Nephron progenitor cell (in vitro differentiated cells): ENCODE data around the gene ZNF580.
A peak's percentile ranks its signal among the peaks of the same experiment; 100 is the strongest.

Experiments
- DNase-seq: peaks from one replicate; pipeline ENCODE4 v3.0.0; 2021
- H3K27ac Mint-ChIP-seq: 2 replicates; pipeline ENCODE4 v1.8.0; 2021; ENCODE audit warnings: mild to moderate bottlenecking, moderate library complexity, mixed read lengths
- H3K27me3 Mint-ChIP-seq: 2 replicates; pipeline ENCODE4 v1.8.0; 2021; ENCODE audit warnings: mild to moderate bottlenecking, low read depth, mixed read lengths; ENCODE audit not compliant: poor library complexity
- H3K36me3 Mint-ChIP-seq: 2 replicates; pipeline ENCODE4 v1.8.0; 2021; ENCODE audit warnings: low read depth, mixed read lengths
- H3K4me1 Mint-ChIP-seq: 2 replicates; pipeline ENCODE4 v1.8.0; 2021; ENCODE audit warnings: mixed read lengths
- H3K4me3 Mint-ChIP-seq: 2 replicates; pipeline ENCODE4 v1.8.0; 2021; ENCODE audit warnings: mild to moderate bottlenecking, moderate library complexity, mixed read lengths
- H3K9me3 Mint-ChIP-seq: 2 replicates; pipeline ENCODE4 v1.8.0; 2021; ENCODE audit warnings: mild to moderate bottlenecking, moderate library complexity, mixed read lengths
- TF ChIP-seq, protein P1 (sequence below): fragments of 200-600 bp; sonication (generic); IDR thresholded peaks from 2 replicates; pipeline ENCODE4 v1.5.0; 2021; ENCODE audit warnings: antibody characterized with exemption

ZNF580 gene

DNA sequence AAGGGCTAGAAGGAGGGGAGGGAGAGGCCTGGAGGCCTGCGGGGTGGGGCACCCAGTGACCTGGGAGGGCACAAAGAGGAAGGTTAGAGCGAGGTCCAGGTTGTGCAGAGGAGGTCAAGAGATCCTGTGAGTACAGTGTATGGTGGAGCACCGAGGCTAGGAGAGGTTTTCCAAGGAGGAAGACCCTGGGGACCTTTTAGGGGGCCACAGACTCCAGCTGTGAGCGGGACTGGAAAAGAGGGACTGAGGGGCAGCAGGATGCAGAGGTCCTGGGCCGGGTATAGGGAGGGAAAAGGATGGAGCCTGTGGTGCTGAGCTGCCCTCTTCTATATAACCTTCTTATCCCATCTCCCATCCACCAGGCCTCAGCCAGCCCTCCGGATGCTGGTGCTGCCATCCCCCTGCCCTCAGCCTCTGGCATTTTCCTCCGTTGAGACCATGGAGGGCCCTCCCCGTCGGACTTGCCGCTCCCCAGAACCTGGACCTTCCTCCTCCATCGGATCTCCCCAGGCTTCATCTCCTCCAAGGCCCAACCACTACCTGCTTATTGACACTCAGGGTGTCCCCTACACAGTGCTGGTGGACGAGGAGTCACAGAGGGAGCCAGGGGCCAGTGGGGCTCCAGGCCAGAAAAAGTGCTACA is 3.5 kb downstream of the ZNF580 start:
- H3K4me1 Mint-ChIP-seq, result peaks cover 62% of the 10 kb centered on the region

DNA sequence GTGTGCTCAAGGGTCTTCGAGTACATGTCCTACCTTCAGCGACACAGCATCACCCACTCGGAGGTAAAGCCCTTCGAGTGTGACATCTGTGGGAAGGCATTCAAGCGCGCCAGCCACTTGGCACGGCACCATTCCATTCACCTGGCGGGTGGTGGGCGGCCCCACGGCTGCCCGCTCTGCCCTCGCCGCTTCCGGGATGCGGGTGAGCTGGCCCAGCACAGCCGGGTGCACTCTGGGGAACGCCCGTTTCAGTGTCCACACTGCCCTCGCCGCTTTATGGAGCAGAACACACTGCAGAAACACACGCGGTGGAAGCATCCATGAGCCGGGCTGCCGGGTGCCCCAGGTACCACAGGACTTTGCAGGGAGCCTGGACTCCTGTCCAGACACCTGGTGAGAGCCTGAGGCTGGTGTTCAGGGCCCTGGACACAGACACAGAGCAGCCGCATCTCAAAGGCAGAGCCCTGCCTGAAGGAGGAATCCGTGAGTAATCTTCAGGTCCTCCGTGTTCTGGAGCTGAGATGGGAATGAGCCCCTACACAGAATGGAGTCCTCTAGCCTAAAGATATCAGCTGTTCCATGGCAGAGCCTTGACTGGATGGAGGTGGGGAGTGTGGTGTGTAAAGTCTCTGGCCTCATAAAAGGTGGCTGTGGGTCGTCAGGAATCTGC is 4.2 kb downstream of the ZNF580 start:
- Mint-ChIP-seq H3K27me3 (no peaks in the 10 kb centered on the region), H3K9me3 (no peaks in the 10 kb centered on the region), H3K4me1 (peaks cover 67% of the 10 kb centered on the region), H3K27ac (peak overlapping the region; percentile 81), H3K36me3 (peaks cover 13% of the 10 kb centered on the region), H3K4me3 (peak overlapping the region; percentile 89)
- TF ChIP-seq, protein P1, sequence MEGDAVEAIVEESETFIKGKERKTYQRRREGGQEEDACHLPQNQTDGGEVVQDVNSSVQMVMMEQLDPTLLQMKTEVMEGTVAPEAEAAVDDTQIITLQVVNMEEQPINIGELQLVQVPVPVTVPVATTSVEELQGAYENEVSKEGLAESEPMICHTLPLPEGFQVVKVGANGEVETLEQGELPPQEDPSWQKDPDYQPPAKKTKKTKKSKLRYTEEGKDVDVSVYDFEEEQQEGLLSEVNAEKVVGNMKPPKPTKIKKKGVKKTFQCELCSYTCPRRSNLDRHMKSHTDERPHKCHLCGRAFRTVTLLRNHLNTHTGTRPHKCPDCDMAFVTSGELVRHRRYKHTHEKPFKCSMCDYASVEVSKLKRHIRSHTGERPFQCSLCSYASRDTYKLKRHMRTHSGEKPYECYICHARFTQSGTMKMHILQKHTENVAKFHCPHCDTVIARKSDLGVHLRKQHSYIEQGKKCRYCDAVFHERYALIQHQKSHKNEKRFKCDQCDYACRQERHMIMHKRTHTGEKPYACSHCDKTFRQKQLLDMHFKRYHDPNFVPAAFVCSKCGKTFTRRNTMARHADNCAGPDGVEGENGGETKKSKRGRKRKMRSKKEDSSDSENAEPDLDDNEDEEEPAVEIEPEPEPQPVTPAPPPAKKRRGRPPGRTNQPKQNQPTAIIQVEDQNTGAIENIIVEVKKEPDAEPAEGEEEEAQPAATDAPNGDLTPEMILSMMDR, result no peak
- DNase-seq, result no peak

More for the DNA sequence above, 3.5 kb downstream of the ZNF580 start:
- peak overlapping the region; percentile 89 for H3K4me3 Mint-ChIP-seq
- DNase-seq, result no peak
- H3K9me3 Mint-ChIP-seq, result no peaks in the 10 kb centered on the region
- no peaks in the 10 kb centered on the region for H3K27me3 Mint-ChIP-seq
- TF ChIP-seq, protein P1, result no peak
- H3K36me3 Mint-ChIP-seq, result peaks cover 13% of the 10 kb centered on the region
- H3K27ac Mint-ChIP-seq, result peak overlapping the region; percentile 79

GRCh38 chr19:55645512-55645881 is 4.7 kb downstream of the ZNF580 start:
- H3K27ac Mint-ChIP-seq, result no peak overlapping the region
- TF ChIP-seq, protein P1, result no peak
- H3K36me3 Mint-ChIP-seq, result peaks cover 13% of the 10 kb centered on the region
- no peak for DNase-seq
- no peaks in the 10 kb centered on the region for H3K9me3 Mint-ChIP-seq
- H3K27me3 Mint-ChIP-seq, result no peaks in the 10 kb centered on the region
- peak overlapping the region; percentile 69 for H3K4me3 Mint-ChIP-seq
- peaks cover 63% of the 10 kb centered on the region for H3K4me1 Mint-ChIP-seq

- H3K9me3 Mint-ChIP-seq, result no peaks in the 10 kb centered on the region
- H3K36me3 Mint-ChIP-seq, result peaks cover 18% of the 10 kb centered on the region
- DNase-seq, result no peak
- H3K4me1 Mint-ChIP-seq, result peaks cover 53% of the 10 kb centered on the region
- H3K4me3 Mint-ChIP-seq, result peak overlapping the region; percentile 84
- H3K27ac Mint-ChIP-seq, result peak overlapping the region; percentile 78
- TF ChIP-seq, protein P1, result no peak
- no peaks in the 10 kb centered on the region for H3K27me3 Mint-ChIP-seq
Observed at GRCh38 chr19:55646889-55647731, 6.3 kb downstream of the ZNF580 start.

- Mint-ChIP-seq H3K27me3 (no peaks in the 10 kb centered on the region), H3K4me1 (peaks cover 48% of the 10 kb centered on the region), H3K36me3 (peaks cover 21% of the 10 kb centered on the region), H3K4me3 (peak within 1 kb of the TSS; percentile 85), H3K27ac (peak within 1 kb of the TSS; percentile 61), H3K9me3 (no peaks in the 10 kb centered on the region)
- TF ChIP-seq, protein P1, result no peak
- DNase-seq, result peak; percentile 79
Observed at GRCh38 chr19:55647732-55648584, 7.2 kb downstream of the ZNF580 start, which contains the start of gene CCDC106. CCDC106 (plus strand) TSS chr19:55648212; CDS start chr19:55649047, 835 bp downstream.
